Activated B cell treated with CpG ODN at 0.5 μM for 24 hours (primary cell): ENCODE data around the gene N4BP2L2. TPM values are rescaled to one million over a fixed set of nuclear protein-coding genes. Genes with fewer than 3 reads are reported as not detected.

ENCODE experiments used
- ATAC-seq: fragments of 200-7000 bp; cut with Tn5 transposase; one replicate; pipeline ENCODE4 v1.10.0; 2021; ENCODE audit warnings: low read depth, mild to moderate bottlenecking, moderate library complexity
- CTCF ChIA-PET: fragments of 350-600 bp; sonication (Branson Sonifier 250); formaldehyde crosslinking; loops from one replicate; lab custom pipeline; 2021; ENCODE audit warnings: antibody characterized with exemption; lab: Charles Lee
- POLR2A ChIA-PET: fragments of 350-600 bp; sonication (Branson Sonifier 250); formaldehyde crosslinking; loops from one replicate; lab custom pipeline; 2021; ENCODE audit warnings: antibody characterized with exemption; lab: Charles Lee
- DNase-seq: peaks from one replicate; pipeline ENCODE4 v3.0.0; 2022
- H3K27ac Mint-ChIP-seq: one replicate; pipeline ENCODE4 v1.8.0; 2020; ENCODE audit warnings: mixed read lengths
- H3K27me3 Mint-ChIP-seq: one replicate; pipeline ENCODE4 v1.8.0; 2021; ENCODE audit warnings: mixed read lengths
- H3K36me3 Mint-ChIP-seq: one replicate; pipeline ENCODE4 v1.8.0; 2021; ENCODE audit warnings: low read depth, mixed read lengths
- H3K4me1 Mint-ChIP-seq: one replicate; pipeline ENCODE4 v1.8.0; 2021; ENCODE audit warnings: mixed read lengths
- H3K4me3 Mint-ChIP-seq: one replicate; pipeline ENCODE4 v1.8.0; 2020; ENCODE audit warnings: mild to moderate bottlenecking, mixed read lengths
- H3K9me3 Mint-ChIP-seq: one replicate; pipeline ENCODE4 v1.8.0; 2020; ENCODE audit warnings: mixed read lengths
- intact Hi-C: fragments of 100-400 bp; cut with micrococcal nuclease; formaldehyde crosslinking; loops from one replicate; pipeline ENCODE4 v1.15.1; 2024
- total RNA-seq: library from RNA; stranded (reverse); gene quantifications from 2 replicates; pipeline ENCODE4 v1.2.3, GENCODE V29; 2022
- TF ChIP-seq, protein P1 (sequence below): fragments of 200-600 bp; IDR thresholded peaks from one replicate; pipeline ENCODE4 v1.8.0; 2022; ENCODE audit warnings: antibody characterized with exemption, mild to moderate bottlenecking

Gene N4BP2L2
- total RNA-seq, 1 donor from 2014 or later, result 153 TPM

DNA sequence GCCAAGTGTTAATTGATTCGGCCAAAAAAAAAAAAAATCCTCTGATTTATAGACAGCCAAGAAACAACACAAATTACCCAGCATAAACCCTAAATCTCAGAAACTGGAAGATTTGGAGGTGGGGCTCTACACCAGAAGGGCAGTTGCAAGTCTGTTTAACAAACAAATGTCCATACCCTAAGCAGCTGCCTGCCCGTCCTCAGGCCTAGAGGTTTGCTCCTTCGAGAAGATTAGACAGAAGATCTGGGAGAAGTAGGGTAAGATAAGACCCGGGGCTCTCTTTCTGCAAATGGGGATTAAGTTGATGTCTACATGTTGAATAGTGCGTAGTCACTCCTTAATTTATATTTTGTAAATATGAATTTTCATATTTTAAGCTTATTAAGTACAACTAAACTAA is 107.2 kb downstream of the N4BP2L2 start:
- peaks cover 23% of the 10 kb centered on the region for H3K4me1 Mint-ChIP-seq
- CTCF ChIA-PET, result no interaction called here

DNA sequence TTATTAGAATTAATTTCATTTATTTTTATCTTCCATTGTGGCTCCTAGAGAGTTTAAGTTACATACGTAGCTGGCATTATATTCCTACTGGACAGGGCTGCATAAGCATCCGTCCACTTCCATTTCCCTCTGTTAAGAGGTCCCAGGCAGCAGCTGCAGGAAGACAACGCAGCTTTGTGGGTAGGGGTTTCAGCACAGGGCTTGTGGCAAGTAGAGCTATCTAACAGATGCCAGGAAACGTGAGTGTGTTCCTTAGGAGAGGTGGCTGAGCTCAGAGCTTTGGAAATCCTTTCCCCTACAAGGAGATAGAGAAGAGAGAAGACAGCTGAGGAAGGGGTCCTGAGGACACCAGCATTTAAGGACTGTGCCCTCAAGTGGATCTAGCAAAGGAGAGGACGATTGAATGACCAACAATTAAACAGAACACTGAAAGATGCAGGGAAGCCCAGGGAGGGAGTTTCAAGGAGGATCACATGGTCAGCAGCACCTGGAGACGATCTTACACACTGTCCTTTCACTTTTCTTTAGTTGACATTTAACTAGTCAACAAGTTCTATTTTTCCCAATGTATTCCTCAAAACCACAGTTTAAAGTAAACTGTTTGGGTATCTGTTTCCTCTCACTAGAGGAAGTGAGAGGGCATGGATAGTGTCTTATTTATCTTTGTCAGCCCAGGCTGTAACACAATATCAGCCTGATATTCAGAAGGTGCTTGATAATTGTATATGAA is 108.4 kb downstream of the N4BP2L2 start:
- Mint-ChIP-seq H3K27ac (peak overlapping the region; percentile 31), H3K4me1 (peaks cover 35% of the 10 kb centered on the region), H3K36me3 (peaks cover 20% of the 10 kb centered on the region), H3K27me3 (no peaks in the 10 kb centered on the region), H3K4me3 (no peak overlapping the region), H3K9me3 (no peaks in the 10 kb centered on the region)
- CTCF ChIA-PET, result interaction anchor here (1.0 kb wide), 1 partner anchor 156 kb away, joined by 3 read pairs; the partner anchor contains the start of gene PDS5B
- ATAC-seq, result no peak
- intact Hi-C loops, result no loop called here
- TF ChIP-seq, protein P1, sequence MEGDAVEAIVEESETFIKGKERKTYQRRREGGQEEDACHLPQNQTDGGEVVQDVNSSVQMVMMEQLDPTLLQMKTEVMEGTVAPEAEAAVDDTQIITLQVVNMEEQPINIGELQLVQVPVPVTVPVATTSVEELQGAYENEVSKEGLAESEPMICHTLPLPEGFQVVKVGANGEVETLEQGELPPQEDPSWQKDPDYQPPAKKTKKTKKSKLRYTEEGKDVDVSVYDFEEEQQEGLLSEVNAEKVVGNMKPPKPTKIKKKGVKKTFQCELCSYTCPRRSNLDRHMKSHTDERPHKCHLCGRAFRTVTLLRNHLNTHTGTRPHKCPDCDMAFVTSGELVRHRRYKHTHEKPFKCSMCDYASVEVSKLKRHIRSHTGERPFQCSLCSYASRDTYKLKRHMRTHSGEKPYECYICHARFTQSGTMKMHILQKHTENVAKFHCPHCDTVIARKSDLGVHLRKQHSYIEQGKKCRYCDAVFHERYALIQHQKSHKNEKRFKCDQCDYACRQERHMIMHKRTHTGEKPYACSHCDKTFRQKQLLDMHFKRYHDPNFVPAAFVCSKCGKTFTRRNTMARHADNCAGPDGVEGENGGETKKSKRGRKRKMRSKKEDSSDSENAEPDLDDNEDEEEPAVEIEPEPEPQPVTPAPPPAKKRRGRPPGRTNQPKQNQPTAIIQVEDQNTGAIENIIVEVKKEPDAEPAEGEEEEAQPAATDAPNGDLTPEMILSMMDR, result no peak
- POLR2A ChIA-PET, result interaction anchor here (1.4 to 1.6 kb wide), 2 partner anchors 108 to 115 kb away, joined by 4 to 7 read pairs; partner anchors contain the start of genes BRCA2, N4BP2L2 and ZAR1L
- no peak for DNase-seq

More for the DNA sequence above, 107.2 kb downstream of the N4BP2L2 start:
- no peaks in the 10 kb centered on the region for H3K27me3 Mint-ChIP-seq
- no peaks in the 10 kb centered on the region for H3K9me3 Mint-ChIP-seq
- ATAC-seq, result no peak
- H3K36me3 Mint-ChIP-seq, result peaks cover 13% of the 10 kb centered on the region
- H3K4me3 Mint-ChIP-seq, result no peak overlapping the region
- POLR2A ChIA-PET, result no interaction called here
- no peak overlapping the region for H3K27ac Mint-ChIP-seq
- TF ChIP-seq, protein P1, result no peak
- no peak for DNase-seq
- intact Hi-C loops, result no loop called here

DNA sequence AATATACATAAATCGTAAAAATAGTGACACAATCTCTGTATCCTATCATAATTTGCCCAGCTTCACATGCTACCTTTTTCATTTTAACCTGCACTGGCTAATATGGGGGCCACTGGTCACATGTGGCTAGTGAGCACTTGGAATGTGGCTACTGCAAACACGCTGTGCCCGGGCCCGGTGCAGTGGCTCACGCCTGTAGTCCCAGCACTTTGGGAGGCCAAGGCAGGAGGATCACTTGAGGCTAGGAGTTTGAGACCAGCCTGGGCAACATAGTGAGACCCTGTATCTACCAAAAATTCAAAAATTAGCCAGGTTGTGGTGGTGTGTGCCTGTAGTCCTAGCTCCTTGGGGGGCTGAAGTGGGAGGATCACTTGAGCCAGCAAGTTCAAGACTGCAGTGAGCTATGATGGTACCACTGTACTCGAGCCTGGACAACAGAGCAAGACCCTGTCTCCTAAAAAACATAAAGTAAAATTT is 109.1 kb downstream of the N4BP2L2 start:
- peak overlapping the region; percentile 99 for H3K27ac Mint-ChIP-seq
- POLR2A ChIA-PET, result interaction anchor here (1.4 to 1.6 kb wide), 2 partner anchors 109 to 114 kb away, joined by 4 to 7 read pairs; partner anchors contain the start of genes BRCA2, N4BP2L2 and ZAR1L

DNA sequence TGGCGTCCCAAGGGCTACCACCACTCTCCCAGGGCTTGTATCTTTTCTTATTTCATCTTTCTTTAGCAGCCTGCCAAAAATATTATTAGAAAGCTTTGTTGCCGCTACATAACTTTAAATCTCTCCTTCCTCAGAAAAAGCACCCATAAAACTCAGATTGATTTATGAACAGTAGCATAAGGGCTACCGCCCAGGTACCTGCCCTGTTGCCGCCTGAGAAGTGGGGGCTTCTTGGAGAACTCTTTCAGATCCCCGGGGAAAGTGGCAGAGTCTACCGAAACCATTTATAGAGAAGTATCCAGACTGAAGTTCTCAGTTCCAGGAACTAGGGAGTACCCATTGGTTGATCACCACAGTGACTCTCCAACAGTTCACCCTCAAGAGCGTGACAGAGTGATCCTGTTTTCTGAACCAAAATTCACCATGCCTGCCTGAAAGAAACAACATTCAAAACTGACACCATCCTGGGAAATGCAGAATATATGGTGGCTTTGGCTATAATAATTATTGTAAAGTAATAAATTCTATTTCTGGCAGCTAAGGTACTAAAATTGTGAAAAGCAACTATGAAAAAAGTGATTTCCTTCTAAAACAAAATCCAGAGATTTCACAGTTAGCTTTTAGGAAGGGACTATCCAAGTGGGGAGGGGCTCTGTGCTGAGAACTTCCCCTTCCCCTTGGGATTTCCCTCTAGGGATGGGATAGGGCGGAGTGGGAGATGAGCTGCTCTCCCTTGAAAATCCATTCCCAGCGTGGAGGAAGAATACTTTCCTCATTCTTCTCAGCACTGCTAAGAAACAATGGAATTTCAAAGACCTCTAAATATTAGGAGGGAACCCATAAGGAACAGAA is 109.8 kb downstream of the N4BP2L2 start:
- Mint-ChIP-seq H3K27ac (peak overlapping the region; percentile 99), H3K36me3 (peaks cover 28% of the 10 kb centered on the region), H3K4me3 (peak overlapping the region; percentile 95), H3K4me1 (peaks cover 44% of the 10 kb centered on the region), H3K27me3 (no peaks in the 10 kb centered on the region), H3K9me3 (no peaks in the 10 kb centered on the region)
- TF ChIP-seq, protein P1, result no peak
- DNase-seq (no peak), ATAC-seq (peak; percentile 15)
- CTCF ChIA-PET, result interaction anchor here (1.0 kb wide), 1 partner anchor 113 kb away, joined by 4 read pairs; the partner anchor contains the start of genes BRCA2 and ZAR1L
- POLR2A ChIA-PET, result interaction anchor here (0.6 to 3.1 kb wide), 19 partner anchors 10 to 506 kb away, joined by 3 to 64 read pairs (median 4); partner anchors contain the start of genes BRCA2, N4BP2L2, PDS5B and ZAR1L
- intact Hi-C loops, result loop anchor here (1.0 to 5.0 kb wide), 8 partner anchors 14 to 517 kb away; partner anchors contain the start of genes BRCA2, FRY, N4BP2L2 and ZAR1L

More for the DNA sequence above, 109.1 kb downstream of the N4BP2L2 start:
- no peaks in the 10 kb centered on the region for H3K9me3 Mint-ChIP-seq
- peaks cover 37% of the 10 kb centered on the region for H3K4me1 Mint-ChIP-seq
- ATAC-seq, result no peak
- TF ChIP-seq, protein P1, result no peak
- no peak overlapping the region for H3K4me3 Mint-ChIP-seq
- CTCF ChIA-PET, result interaction anchor here (1.0 kb wide), 1 partner anchor 157 kb away, joined by 3 read pairs; the partner anchor contains the start of gene PDS5B
- intact Hi-C loops, result loop anchor here (5.0 kb wide), 3 partner anchors 47 to 517 kb away; partner anchors contain the start of gene FRY
- DNase-seq, result no peak
- no peaks in the 10 kb centered on the region for H3K27me3 Mint-ChIP-seq
- H3K36me3 Mint-ChIP-seq, result peaks cover 22% of the 10 kb centered on the region
